Activated CD8-positive, alpha-beta memory T cell treated with anti-CD3 and anti-CD28 coated beads, Interleukin-2, amount 10 ng/mL, durations not matched to agents 7 days and 5 days (primary cell): Measurements from ENCODE around the gene ATF6. TPM values are rescaled to one million over a fixed set of nuclear protein-coding genes. Genes with fewer than 3 reads are reported as not detected.
A peak's percentile ranks its signal among the peaks of the same experiment; 100 is the strongest.

Experiments
- ATAC-seq: fragments of 150-1000 bp; cut with Tn5 transposase; one replicate; pipeline ENCODE4 v1.10.0; 2021; ENCODE audit warnings: moderate library complexity
- CTCF ChIA-PET: fragments of 350-600 bp; sonication (Branson Sonifier 250); formaldehyde crosslinking; loops from one replicate; lab custom pipeline; 2021; ENCODE audit warnings: antibody characterized with exemption; lab: Charles Lee
- DNase-seq: peaks from one replicate; pipeline ENCODE4 v3.0.0-alpha.2; 2020
- H3K27ac Mint-ChIP-seq: one replicate; pipeline ENCODE4 v1.8.0; 2021; ENCODE audit warnings: mild to moderate bottlenecking, mixed read lengths
- H3K27me3 Mint-ChIP-seq: one replicate; pipeline ENCODE4 v1.8.0; 2021; ENCODE audit warnings: mixed read lengths
- H3K36me3 Mint-ChIP-seq: one replicate; pipeline ENCODE4 v1.8.0; 2021; ENCODE audit warnings: mild to moderate bottlenecking, mixed read lengths
- H3K4me1 Mint-ChIP-seq: one replicate; pipeline ENCODE4 v1.8.0; 2021; ENCODE audit warnings: mixed read lengths
- H3K4me3 Mint-ChIP-seq: one replicate; pipeline ENCODE4 v1.8.0; 2021; ENCODE audit warnings: mild to moderate bottlenecking, moderate library complexity, mixed read lengths
- H3K9me3 Mint-ChIP-seq: one replicate; pipeline ENCODE4 v1.8.0; 2022; ENCODE audit warnings: low read depth, mixed read lengths
- total RNA-seq, 2 experiments: library from RNA; stranded (reverse); gene quantifications; one replicate each; pipeline ENCODE4 v1.2.3, GENCODE V29; 2021

ATF6 gene
- total RNA-seq, 2 experiments from 2014 or later: 16.8 to 21.3 TPM

- peak overlapping the region; percentile 89 for H3K27ac Mint-ChIP-seq
- DNase-seq: peak; percentile 71
- peak; percentile 11 for ATAC-seq
- H3K4me1 Mint-ChIP-seq: peaks cover 50% of the 10 kb centered on the region
- no peaks in the 10 kb centered on the region for H3K36me3 Mint-ChIP-seq
- peaks cover 60% of the 10 kb centered on the region for H3K27me3 Mint-ChIP-seq
- H3K9me3 Mint-ChIP-seq: no peaks in the 10 kb centered on the region
- H3K4me3 Mint-ChIP-seq: peak overlapping the region; percentile 79
- CTCF ChIA-PET: interaction anchor here (0.8 to 6.1 kb wide), 6 partner anchors 12 to 79 kb away, joined by 3 to 118 read pairs (median 5); partner anchors contain the start of gene DUSP12
These were observed 38.7 kb upstream of the ATF6 start for GRCh38 chr1:161727256-161727924.

DNA sequence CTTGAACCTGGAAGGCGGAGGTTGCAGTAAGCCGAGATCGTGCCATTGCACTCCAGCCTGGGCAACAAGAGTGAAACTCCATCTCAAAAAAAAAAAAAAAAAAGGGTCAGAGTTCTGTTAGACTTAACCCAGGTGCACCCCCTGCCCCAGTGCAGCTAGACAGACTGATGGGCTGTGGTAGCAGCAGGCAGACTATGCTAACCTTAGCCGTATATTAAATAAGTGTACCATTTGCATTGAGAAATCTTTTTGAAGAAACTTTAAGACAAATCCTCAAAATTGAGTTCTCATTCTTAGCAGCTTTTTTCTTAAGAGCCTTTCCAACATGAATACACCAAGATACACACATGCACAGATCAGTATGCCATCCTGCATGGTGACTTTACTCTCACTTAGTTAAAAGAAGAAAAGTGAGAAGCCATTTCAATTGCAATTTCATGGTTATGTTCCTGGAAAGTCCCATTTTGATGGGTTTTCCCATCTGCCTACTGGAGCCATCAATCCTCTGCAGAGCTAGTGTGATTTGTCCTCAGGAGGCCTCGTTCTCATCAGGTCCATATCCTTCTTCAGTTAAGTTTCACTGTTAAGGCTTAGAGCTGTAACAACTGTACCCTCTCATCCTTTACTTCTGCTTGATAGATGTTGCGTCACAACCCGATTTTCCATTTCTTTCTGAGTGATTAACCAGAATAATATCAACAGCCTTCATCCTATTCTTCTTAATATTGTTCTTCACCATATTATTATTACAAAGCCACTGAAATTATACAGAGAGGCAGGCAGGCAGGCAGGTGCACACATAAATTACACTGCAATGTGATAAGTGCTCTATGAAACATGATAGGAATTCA, 37.5 kb upstream of the ATF6 start:
- Mint-ChIP-seq H3K4me3 (no peak overlapping the region), H3K9me3 (no peaks in the 10 kb centered on the region), H3K36me3 (no peaks in the 10 kb centered on the region), H3K27ac (no peak overlapping the region), H3K27me3 (peaks cover 61% of the 10 kb centered on the region), H3K4me1 (peaks cover 49% of the 10 kb centered on the region)
- DNase-seq: no peak
- no peak for ATAC-seq
- CTCF ChIA-PET: interaction anchor here (1.6 to 6.1 kb wide), 2 partner anchors 12 to 13 kb away, joined by 5 to 118 read pairs; no protein-coding TSS in a partner anchor

- ATAC-seq: peak; percentile 22
- Mint-ChIP-seq H3K27me3 (peaks cover 60% of the 10 kb centered on the region), H3K9me3 (no peaks in the 10 kb centered on the region), H3K36me3 (no peaks in the 10 kb centered on the region), H3K27ac (peak overlapping the region; percentile 69), H3K4me3 (peak overlapping the region; percentile 8), H3K4me1 (peaks cover 49% of the 10 kb centered on the region)
- CTCF ChIA-PET: interaction anchor here (1.4 to 6.1 kb wide), 3 partner anchors 10 to 18 kb away, joined by 3 to 118 read pairs (median 5); no protein-coding TSS in a partner anchor
- DNase-seq: no peak
These were observed 36.0 kb upstream of the ATF6 start for GRCh38 chr1:161730050-161730564.

DNA sequence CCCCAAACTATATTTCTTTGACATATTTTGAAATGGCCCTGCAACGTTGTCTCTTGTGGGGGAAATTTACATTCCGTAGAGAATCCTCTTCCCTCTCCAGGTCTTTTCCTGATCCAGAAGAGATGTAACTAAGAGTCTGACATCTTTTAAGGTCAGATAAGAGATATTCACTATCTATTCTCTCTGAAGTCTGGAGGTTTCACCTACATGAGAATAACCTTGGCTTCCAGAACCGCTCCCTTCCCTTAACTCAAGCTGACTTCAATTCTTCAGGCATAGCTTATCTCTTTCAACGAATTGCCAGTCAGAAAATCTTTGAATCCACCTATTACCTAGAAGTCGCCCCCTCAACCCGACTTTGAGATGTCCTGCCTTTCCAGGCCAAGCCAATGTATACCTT, 34.9 kb upstream of the ATF6 start:
- no peak for ATAC-seq
- no peak for DNase-seq
- peak overlapping the region; percentile 10 for H3K27ac Mint-ChIP-seq
- H3K27me3 Mint-ChIP-seq: peaks cover 53% of the 10 kb centered on the region
- no peak overlapping the region for H3K4me3 Mint-ChIP-seq
- H3K4me1 Mint-ChIP-seq: peaks cover 48% of the 10 kb centered on the region
- H3K36me3 Mint-ChIP-seq: no peaks in the 10 kb centered on the region
- CTCF ChIA-PET: no interaction called here
- no peaks in the 10 kb centered on the region for H3K9me3 Mint-ChIP-seq

GRCh38 chr1:161731981-161732718, 34.0 kb upstream of the ATF6 start:
- no peaks in the 10 kb centered on the region for H3K9me3 Mint-ChIP-seq
- H3K4me3 Mint-ChIP-seq: no peak overlapping the region
- DNase-seq (no peak), ATAC-seq (no peak)
- peaks cover 53% of the 10 kb centered on the region for H3K27me3 Mint-ChIP-seq
- no peaks in the 10 kb centered on the region for H3K36me3 Mint-ChIP-seq
- CTCF ChIA-PET: interaction anchor here (1.8 kb wide), 1 partner anchor 9 kb away, joined by 11 read pairs; no protein-coding TSS in a partner anchor
- no peak overlapping the region for H3K27ac Mint-ChIP-seq
- peaks cover 55% of the 10 kb centered on the region for H3K4me1 Mint-ChIP-seq

DNA sequence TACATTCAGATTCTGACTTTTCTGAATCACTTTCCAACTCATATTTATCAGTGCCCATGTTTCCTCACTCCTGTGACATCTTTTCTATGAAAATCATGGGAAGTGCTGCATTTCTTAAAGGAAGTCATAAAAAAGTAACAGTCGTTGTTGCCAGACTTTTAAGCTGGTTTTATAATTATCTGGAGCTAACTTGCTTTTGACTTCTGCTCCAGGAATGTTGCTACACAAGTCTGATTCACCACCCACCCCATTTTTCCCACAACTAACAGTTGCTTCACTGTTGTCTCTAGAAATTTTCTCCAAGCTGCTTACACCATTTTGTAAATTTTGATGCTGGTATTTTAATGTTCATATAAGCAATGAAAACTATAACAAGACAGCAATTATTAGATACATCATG, 32.6 kb upstream of the ATF6 start:
- Mint-ChIP-seq H3K4me1 (peaks cover 56% of the 10 kb centered on the region), H3K36me3 (no peaks in the 10 kb centered on the region), H3K27ac (no peak overlapping the region), H3K27me3 (peaks cover 46% of the 10 kb centered on the region), H3K4me3 (no peak overlapping the region), H3K9me3 (no peaks in the 10 kb centered on the region)
- DNase-seq (no peak), ATAC-seq (no peak)
- CTCF ChIA-PET: interaction anchor here (1.0 to 1.8 kb wide), 4 partner anchors 8 to 249 kb away, joined by 3 to 11 read pairs (median 5); no protein-coding TSS in a partner anchor

GRCh38 chr1:161735837-161736236, 30.3 kb upstream of the ATF6 start:
- Mint-ChIP-seq H3K9me3 (no peaks in the 10 kb centered on the region), H3K36me3 (no peaks in the 10 kb centered on the region), H3K4me3 (no peak overlapping the region), H3K4me1 (peaks cover 56% of the 10 kb centered on the region), H3K27ac (no peak overlapping the region), H3K27me3 (peaks cover 32% of the 10 kb centered on the region)
- ATAC-seq (no peak), DNase-seq (no peak)
- CTCF ChIA-PET: interaction anchor here (1.4 to 8.8 kb wide), 2 partner anchors 8 to 250 kb away, joined by 3 to 118 read pairs; no protein-coding TSS in a partner anchor

DNA sequence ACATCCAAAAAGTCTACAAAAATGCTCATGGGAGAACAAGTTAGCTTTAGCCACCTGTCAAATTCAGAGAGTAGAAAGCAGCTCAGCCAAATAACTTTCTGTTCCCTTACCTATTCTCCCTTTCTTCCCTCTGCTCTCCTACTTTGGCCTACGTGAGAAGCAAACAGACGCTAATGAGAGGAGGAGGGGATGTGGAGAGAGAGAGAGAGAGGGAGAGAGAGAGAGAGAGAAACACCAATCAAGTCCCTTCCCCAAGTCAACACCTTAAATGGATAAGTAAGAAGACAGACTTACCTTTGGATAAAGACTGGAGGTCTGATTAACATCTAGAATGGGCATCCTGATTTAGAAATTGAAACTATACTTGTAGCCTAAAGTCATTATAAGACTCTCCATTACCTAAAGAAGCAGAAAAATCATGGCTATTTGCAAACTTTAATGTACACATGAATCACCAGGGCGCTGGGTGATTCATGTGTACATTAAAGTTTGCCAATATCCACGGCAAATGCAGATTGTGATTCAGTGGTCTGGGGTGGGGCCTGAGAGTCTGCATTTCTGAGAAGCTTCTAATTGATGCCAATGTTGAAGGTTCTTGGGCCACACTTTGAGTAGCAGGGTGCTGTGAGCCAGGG, 29.7 kb upstream of the ATF6 start:
- ATAC-seq: no peak
- Mint-ChIP-seq H3K9me3 (no peaks in the 10 kb centered on the region), H3K4me3 (no peak overlapping the region), H3K27ac (no peak overlapping the region), H3K36me3 (no peaks in the 10 kb centered on the region), H3K27me3 (peaks cover 26% of the 10 kb centered on the region), H3K4me1 (peaks cover 56% of the 10 kb centered on the region)
- no peak for DNase-seq
- CTCF ChIA-PET: interaction anchor here (0.8 to 8.8 kb wide), 4 partner anchors 9 to 251 kb away, joined by 3 to 118 read pairs (median 34); no protein-coding TSS in a partner anchor

DNA sequence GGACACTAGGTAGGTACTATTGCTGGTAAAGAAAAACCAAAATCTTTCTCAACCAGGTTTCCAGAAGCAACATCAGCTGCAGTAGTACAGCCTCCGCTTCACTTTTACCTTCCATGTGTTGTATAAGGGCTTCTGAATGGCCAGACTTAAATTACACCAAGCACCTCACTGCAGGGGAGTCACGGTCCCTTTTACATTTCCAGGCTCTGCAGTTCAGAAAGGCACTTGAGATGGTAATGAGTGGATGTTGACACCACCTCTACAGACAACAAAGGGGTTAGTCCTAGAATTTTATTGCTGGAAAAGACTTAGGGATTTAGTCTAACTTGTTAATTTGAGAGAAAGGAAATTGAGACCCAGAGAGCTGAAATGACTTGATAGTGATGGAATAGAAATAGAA, 28.5 kb upstream of the ATF6 start:
- ATAC-seq (no peak), DNase-seq (no peak)
- Mint-ChIP-seq H3K9me3 (no peaks in the 10 kb centered on the region), H3K27me3 (peaks cover 17% of the 10 kb centered on the region), H3K36me3 (no peaks in the 10 kb centered on the region), H3K4me3 (no peak overlapping the region), H3K4me1 (peaks cover 56% of the 10 kb centered on the region), H3K27ac (no peak overlapping the region)
- CTCF ChIA-PET: interaction anchor here (0.8 to 8.8 kb wide), 9 partner anchors 10 to 571 kb away, joined by 3 to 118 read pairs (median 7); partner anchors contain the start of genes DUSP12 and PPOX

- Mint-ChIP-seq H3K4me3 (peak overlapping the region; percentile 32), H3K27ac (peak overlapping the region; percentile 85), H3K36me3 (no peaks in the 10 kb centered on the region), H3K27me3 (peaks cover 8% of the 10 kb centered on the region), H3K4me1 (peaks cover 64% of the 10 kb centered on the region), H3K9me3 (no peaks in the 10 kb centered on the region)
- ATAC-seq: peak; percentile 90
- CTCF ChIA-PET: interaction anchor here (0.6 to 8.8 kb wide), 20 partner anchors 11 to 573 kb away, joined by 3 to 118 read pairs (median 4); partner anchors contain the start of genes DUSP12, HSPA6, PPOX and TOMM40L
- peak; percentile 95 for DNase-seq
These were observed 27.4 kb upstream of the ATF6 start for GRCh38 chr1:161738627-161739287.

GRCh38 chr1:161739865-161740566, 26.1 kb upstream of the ATF6 start:
- CTCF ChIA-PET: interaction anchor here (0.9 to 8.8 kb wide), 12 partner anchors 8 to 514 kb away, joined by 3 to 118 read pairs (median 5); partner anchors contain the start of genes DUSP12 and TOMM40L
- Mint-ChIP-seq H3K4me3 (no peak overlapping the region), H3K36me3 (no peaks in the 10 kb centered on the region), H3K27me3 (peaks cover 5% of the 10 kb centered on the region), H3K9me3 (no peaks in the 10 kb centered on the region), H3K4me1 (peaks cover 75% of the 10 kb centered on the region), H3K27ac (peak overlapping the region; percentile 85)
- DNase-seq (no peak), ATAC-seq (no peak)
